Esophagus muscularis mucosa (tissue), 4 donors: ENCODE results near the gene PRXL2C. TPM values are rescaled to one million over a fixed set of nuclear protein-coding genes. Genes with fewer than 3 reads are reported as not detected.
"Not testable (repeated sequence)": the region's sequence is repeated elsewhere in the genome, so short reads cannot be mapped to it uniquely, and the experiment has no call there.

Experiments
- DNase-seq: peaks from one replicate; pipeline ENCODE4 v3.0.0-alpha.2; 2017; ENCODE audit errors: extremely low spot score
- H3K27ac ChIP-seq, 4 donors: fragments of 200-600 bp; sonication (generic); replicated peaks in 1 of 4; 1 replicate in 3 of 4; 2 replicates in 1 of 4; pipeline ENCODE4 v1.5.1; 2016 to 2019; ENCODE audit warnings: mild to moderate bottlenecking in 1 of 4
- H3K27me3 ChIP-seq, 4 donors: fragments of 200-600 bp; sonication (generic); one replicate each; pipeline versions ENCODE4 v1.5.1 to v1.6.0; 2016 to 2019
- H3K36me3 ChIP-seq, 4 donors: fragments of 200-600 bp; sonication (generic); one replicate each; pipeline ENCODE4 v1.5.1; 2016 to 2019
- H3K4me1 ChIP-seq, 4 donors: fragments of 200-600 bp; sonication (generic); one replicate each; pipeline ENCODE4 v1.5.1; 2016 to 2019
- H3K4me3 ChIP-seq, 4 donors: fragments of 200-600 bp; sonication (generic); 1 replicate in 2 of 4; 2 replicates in 2 of 4; pipeline ENCODE4 v1.5.1; 2016 to 2019; ENCODE audit warnings: mild to moderate bottlenecking in 4 of 4, moderate library complexity in 1 of 4
- H3K9me3 ChIP-seq, 4 donors: fragments of 200-600 bp; sonication (generic); 1 replicate in 3 of 4; 2 replicates in 1 of 4; pipeline ENCODE4 v1.5.1; 2016 to 2019
- CTCF ChIP-seq, 3 experiments: fragments of 200-600 bp in 2 of 3; fragments of 450-650 bp in 1 of 3; sonication (generic) in 2 of 3; IDR thresholded peaks; one replicate each; pipeline ENCODE4 v1.5.1; 2017 to 2019; ENCODE audit warnings: antibody characterized with exemption in 3 of 3, mild to moderate bottlenecking in 2 of 3, moderate library complexity in 1 of 3
- EP300 ChIP-seq: sonication (generic); formaldehyde crosslinking; IDR thresholded peaks from one replicate; pipeline ENCODE4 v1.6.1; 2017; ENCODE audit warnings: antibody characterized with exemption
- POLR2A ChIP-seq: fragments of 450-650 bp; IDR thresholded peaks from one replicate; pipeline ENCODE4 v1.6.1; 2017; ENCODE audit warnings: antibody characterized with exemption, moderate library complexity, mild to moderate bottlenecking, low read depth
- POLR2AphosphoS5 ChIP-seq, 2 donors: sonication (generic); formaldehyde crosslinking; IDR thresholded peaks; one replicate each; pipeline ENCODE4 v1.6.1; 2017; ENCODE audit warnings: antibody characterized with exemption in 2 of 2
- WGBS: methylation state at CpG from one replicate; pipeline ENCODE4 v1.1.5; 2018; 5-methylcytosine and 5-hydroxymethylcytosine counted together
- intact Hi-C: fragments of 100-400 bp; cut with DNase I; formaldehyde crosslinking; loops from one replicate; pipeline ENCODE4 v1.15.1; 2023
- total RNA-seq, 4 donors: library from RNA; depleted of rRNA; stranded (reverse); fragments of >200 nt; gene quantifications; one replicate each; pipeline versions ENCODE4 v1.1.0 to v1.2.1, GENCODE V29; 2016

PRXL2C gene
- total RNA-seq, 4 donors from 2014 or later, result 20.3 to 33.3 (median 26.3) TPM

- H3K36me3 ChIP-seq, result no peaks in the 10 kb centered on the region
- H3K27ac ChIP-seq, result peak overlapping the region; percentile 85 to 92 (median 88)
- intact Hi-C loops, result loop anchor here (5.0 kb wide), 2 partner anchors 34 to 51 kb away; no protein-coding TSS in a partner anchor
- peak overlapping the region; percentile 89 to 93 (median 92) for H3K4me3 ChIP-seq
- peaks cover 0 to 28% (median 21%) of the 10 kb centered on the region in 4 donors for H3K4me1 ChIP-seq
- 30% methylated on average over 17 of the region's 69 CpGs for WGBS
- peak; percentile 91 for DNase-seq
- TF ChIP-seq POLR2AphosphoS5 (IDR thresholded peaks at IDR 0.05), result no peak
- TF ChIP-seq POLR2A, result peak; percentile 17
- TF ChIP-seq CTCF (IDR thresholded peaks at IDR 0.05), result no peak
- TF ChIP-seq EP300, result no peak
- H3K9me3 ChIP-seq, result no peaks in the 10 kb centered on the region
- H3K27me3 ChIP-seq, result no peaks in the 10 kb centered on the region
These were observed 36.7 kb downstream of the PRXL2C start for GRCh38 chr9:96618209-96619123.

- H3K9me3 ChIP-seq, result no peaks in the 10 kb centered on the region
- H3K36me3 ChIP-seq, result no peaks in the 10 kb centered on the region
- peak overlapping the region; percentile 85 to 92 (median 88) for H3K27ac ChIP-seq
- no peak for DNase-seq
- WGBS, result 77% methylated on average over 22 of the region's 22 CpGs
- H3K27me3 ChIP-seq, result no peaks in the 10 kb centered on the region
- H3K4me1 ChIP-seq, result peaks cover 6 to 37% (median 30%) of the 10 kb centered on the region in 4 donors
- H3K4me3 ChIP-seq, result peak overlapping the region in 3 of 4 donors; percentile 89 to 93 (median 91)
- no peak for TF ChIP-seq POLR2AphosphoS5 (IDR thresholded peaks at IDR 0.05)
- TF ChIP-seq EP300, result no peak
- TF ChIP-seq CTCF (IDR thresholded peaks at IDR 0.05), result no peak
- TF ChIP-seq POLR2A, result no peak
- intact Hi-C loops, result loop anchor here (5.0 kb wide), 2 partner anchors 35 to 50 kb away; no protein-coding TSS in a partner anchor
These were observed 37.5 kb downstream of the PRXL2C start for GRCh38 chr9:96617439-96618185.

- no peak for DNase-seq
- Histone ChIP-seq H3K27ac (peak overlapping the region in 2 of 4 donors; percentile 29 to 85), H3K27me3 (no peaks in the 10 kb centered on the region), H3K4me1 (peaks cover 9 to 44% (median 36%) of the 10 kb centered on the region in 4 donors), H3K36me3 (no peaks in the 10 kb centered on the region), H3K4me3 (no peak overlapping the region), H3K9me3 (no peaks in the 10 kb centered on the region)
- intact Hi-C loops, result loop anchor here (5.0 kb wide), 2 partner anchors 35 to 50 kb away; no protein-coding TSS in a partner anchor
- TF ChIP-seq POLR2AphosphoS5 (IDR thresholded peaks at IDR 0.05) (no peak), POLR2A (no peak), CTCF (IDR thresholded peaks at IDR 0.05) (no peak), EP300 (no peak)
- WGBS, result 84% methylated on average over 7 of the region's 7 CpGs
These were observed 38.2 kb downstream of the PRXL2C start for GRCh38 chr9:96616817-96617438.

GRCh38 chr9:96615411-96615810, 39.7 kb downstream of the PRXL2C start:
- no peaks in the 10 kb centered on the region for H3K36me3 ChIP-seq
- no peak overlapping the region for H3K4me3 ChIP-seq
- intact Hi-C loops, result loop anchor here (5.0 kb wide), 2 partner anchors 37 to 48 kb away; no protein-coding TSS in a partner anchor
- peaks cover 16 to 59% (median 46%) of the 10 kb centered on the region in 4 donors for H3K4me1 ChIP-seq
- TF ChIP-seq POLR2AphosphoS5 (IDR thresholded peaks at IDR 0.05) (no peak), CTCF (IDR thresholded peaks at IDR 0.05) (no peak), POLR2A (no peak), EP300 (no peak)
- no peaks in the 10 kb centered on the region for H3K27me3 ChIP-seq
- no peaks in the 10 kb centered on the region for H3K9me3 ChIP-seq
- 86% methylated on average over 6 of the region's 6 CpGs for WGBS
- H3K27ac ChIP-seq, result peak overlapping the region in 1 of 4 donors; percentile 37
- no peak for DNase-seq

- 85% methylated on average over 4 of the region's 4 CpGs for WGBS
- not testable (repeated sequence) for H3K4me3 ChIP-seq, H3K36me3 ChIP-seq, H3K9me3 ChIP-seq, H3K27me3 ChIP-seq, DNase-seq
- peaks cover 16 to 56% (median 42%) of the 10 kb centered on the region in 4 donors for H3K4me1 ChIP-seq
- intact Hi-C loops, result loop anchor here (5.0 kb wide), 2 partner anchors 38 to 47 kb away; no protein-coding TSS in a partner anchor
- peak overlapping the region in 3 of 4 donors; percentile 14 to 71 (median 37) for H3K27ac ChIP-seq
These were observed 40.5 kb downstream of the PRXL2C start for GRCh38 chr9:96614664-96615063.
